IMR-90 (cell line): Measurements from ENCODE around the gene LPIN1. TPM values are rescaled to one million over a fixed set of nuclear protein-coding genes. Genes with fewer than 3 reads are reported as not detected.

Source experiments
- ATAC-seq: fragments of 200-7000 bp; cut with Tn5 transposase; 2 replicates; pipeline ENCODE4 v1.9.1; 2020; ENCODE audit warnings: low read depth, mild to moderate bottlenecking, moderate library complexity
- BruUV-seq: library from RNA; stranded (reverse); fragments of 400-500 nt; replicated peaks from 2 replicates; lab custom pipeline; 2021; lab: Mats Ljungman, UMichigan
- CTCF ChIA-PET: fragments of 300-600 bp; formaldehyde crosslinking; extraction: SDS; loops from one replicate; lab custom pipeline; 2021; ENCODE audit warnings: antibody characterized with exemption; lab: Yijun Ruan, JAX
- POLR2A ChIA-PET: fragments of 300-600 bp; sonication (Branson Sonifier 250); formaldehyde crosslinking; loops from one replicate; lab custom pipeline; 2022; ENCODE audit warnings: antibody characterized with exemption; ENCODE audit not compliant: unreplicated experiment; lab: Charles Lee
- DNase-seq: peaks from one replicate; pipeline ENCODE4 v3.0.0; 2013
- H2AFZ ChIP-seq: replicated peaks from 2 replicates; pipeline ENCODE3; 2013; ENCODE audit warnings: low read length, mild to moderate bottlenecking; ENCODE audit not compliant: poor library complexity
- H2AK5ac ChIP-seq: 2 replicates; pipeline ENCODE4 v1.6.1; 2013; ENCODE audit warnings: low read depth, low read length, inconsistent platforms
- H2AK9ac ChIP-seq: replicated peaks from 2 replicates; pipeline ENCODE3; 2013; ENCODE audit warnings: mild to moderate bottlenecking, low read depth, low read length, moderate library complexity; ENCODE audit not compliant: poor library complexity
- H2BK120ac ChIP-seq: 2 replicates; pipeline ENCODE4 v1.6.1; 2013; ENCODE audit warnings: low read depth, low read length, inconsistent platforms
- H2BK15ac ChIP-seq: 3 replicates; pipeline ENCODE4 v1.6.1; 2013; ENCODE audit warnings: low read depth, low read length, inconsistent platforms
- H2BK20ac ChIP-seq: 2 replicates; pipeline ENCODE4 v1.6.1; 2013; ENCODE audit warnings: low read depth, mild to moderate bottlenecking, inconsistent platforms, low read length, moderate library complexity
- H2BK5ac ChIP-seq: 2 replicates; pipeline ENCODE4 v1.6.1; 2013; ENCODE audit warnings: mild to moderate bottlenecking, low read depth, low read length, inconsistent platforms; ENCODE audit not compliant: poor library complexity, severe bottlenecking
- H3K14ac ChIP-seq: replicated peaks from 2 replicates; pipeline ENCODE4 v1.6.1; 2013; ENCODE audit warnings: low read depth, low read length, inconsistent platforms
- H3K18ac ChIP-seq: 2 replicates; pipeline ENCODE4 v1.6.1; 2013; ENCODE audit warnings: low read depth, low read length, control low read depth
- H3K23ac ChIP-seq: 2 replicates; pipeline ENCODE4 v1.6.1; 2013; ENCODE audit warnings: low read depth, low read length, inconsistent platforms
- H3K27ac ChIP-seq: 2 replicates; pipeline ENCODE4 v1.5.1; 2013; ENCODE audit warnings: mild to moderate bottlenecking, control low read depth, low read length; ENCODE audit not compliant: insufficient read depth
- H3K27me3 ChIP-seq: 2 replicates; pipeline ENCODE4 v1.6.1; 2013; ENCODE audit warnings: low read length; ENCODE audit not compliant: control insufficient read depth, insufficient read depth
- H3K36me3 ChIP-seq: 2 replicates; pipeline ENCODE4 v1.6.1; 2013; ENCODE audit warnings: low read length, mixed read lengths; ENCODE audit not compliant: control insufficient read depth, insufficient read depth
- H3K4ac ChIP-seq: 2 replicates; pipeline ENCODE4 v1.6.1; 2013; ENCODE audit warnings: low read depth, low read length, inconsistent platforms
- H3K4me1 ChIP-seq: 2 replicates; pipeline ENCODE4 v1.6.1; 2013; ENCODE audit warnings: low read length, mixed read lengths; ENCODE audit not compliant: control insufficient read depth, insufficient read depth
- H3K4me2 ChIP-seq: 2 replicates; pipeline ENCODE4 v1.6.1; 2013; ENCODE audit warnings: low read depth, mild to moderate bottlenecking, control low read depth, low read length, moderate library complexity
- H3K4me3 ChIP-seq: 2 replicates; pipeline ENCODE4 v1.5.1; 2013; ENCODE audit warnings: low read depth, mild to moderate bottlenecking, control low read depth, low read length, moderate library complexity; ENCODE audit not compliant: insufficient read depth
- H3K56ac ChIP-seq: 2 replicates; pipeline ENCODE4 v1.6.1; 2013; ENCODE audit warnings: low read length, inconsistent platforms; ENCODE audit not compliant: insufficient read depth; ENCODE audit errors: extremely low read depth
- H3K79me1 ChIP-seq, 2 experiments: 2 replicates each; pipeline ENCODE4 v1.6.1; 2013; ENCODE audit warnings: low read length in 2 of 2, inconsistent platforms in 1 of 2, low read depth in 1 of 2
- H3K9ac ChIP-seq: 2 replicates; pipeline ENCODE4 v1.6.1; 2013; ENCODE audit warnings: low read depth, low read length, control low read depth
- H3K9me1 ChIP-seq: 2 replicates; pipeline ENCODE4 v1.6.1; 2013; ENCODE audit warnings: low read length, inconsistent platforms; ENCODE audit not compliant: insufficient read depth
- H3K9me3 ChIP-seq: 2 replicates; pipeline ENCODE4 v1.6.1; 2013; ENCODE audit warnings: low read length; ENCODE audit not compliant: control insufficient read depth, insufficient read depth
- H4K20me1 ChIP-seq: 2 replicates; pipeline ENCODE4 v1.6.1; 2013; ENCODE audit warnings: low read length, inconsistent platforms; ENCODE audit not compliant: insufficient read depth
- H4K5ac ChIP-seq: 2 replicates; pipeline ENCODE4 v1.6.1; 2013; ENCODE audit warnings: mild to moderate bottlenecking, low read depth, low read length, control low read depth
- H4K8ac ChIP-seq, 2 experiments: 2 replicates each; pipeline ENCODE4 v1.6.1; 2013; ENCODE audit warnings: low read depth in 2 of 2, low read length in 2 of 2, control low read depth in 1 of 2, inconsistent platforms in 1 of 2
- H4K91ac ChIP-seq: 2 replicates; pipeline ENCODE4 v1.6.1; 2013; ENCODE audit warnings: low read depth, low read length, inconsistent platforms; ENCODE audit not compliant: insufficient read depth
- BHLHE40 ChIP-seq: fragments of 150-350 bp; IDR thresholded peaks from 2 replicates; pipeline ENCODE4 v1.6.1; 2016; ENCODE audit warnings: mild to moderate bottlenecking, low read depth, low read length
- CEBPB ChIP-seq: IDR thresholded peaks from 2 replicates; pipeline ENCODE4 v1.6.1; 2012; ENCODE audit warnings: low read depth, low read length, improper control_type of control experiment
- FOS ChIP-seq: fragments of 150-350 bp; IDR thresholded peaks from 2 replicates; pipeline ENCODE4 v1.6.1; 2016; ENCODE audit warnings: low read depth, low read length
- MAZ ChIP-seq: IDR thresholded peaks from 2 replicates; pipeline ENCODE4 v1.6.1; 2012; ENCODE audit warnings: low read depth, mild to moderate bottlenecking, low read length, improper control_type of control experiment, moderate library complexity, borderline replicate concordance
- NFE2L2 ChIP-seq: fragments of 150-350 bp; IDR thresholded peaks from 2 replicates; pipeline ENCODE4 v1.6.1; 2016; ENCODE audit warnings: low read depth, mild to moderate bottlenecking, low read length
- RAD21 ChIP-seq: IDR thresholded peaks from 2 replicates; pipeline ENCODE4 v1.6.1; 2012; ENCODE audit warnings: low read length, improper control_type of control experiment
- RCOR1 ChIP-seq: IDR thresholded peaks from 2 replicates; pipeline ENCODE4 v1.6.1; 2012; ENCODE audit warnings: mild to moderate bottlenecking, low read length, improper control_type of control experiment; ENCODE audit not compliant: insufficient replicate concordance
- RFX5 ChIP-seq: IDR thresholded peaks from 2 replicates; pipeline ENCODE4 v1.8.0; 2012; ENCODE audit warnings: low read depth, mild to moderate bottlenecking, low read length, moderate library complexity
- SMC3 ChIP-seq: fragments of 150-350 bp; IDR thresholded peaks from 2 replicates; pipeline ENCODE4 v1.6.1; 2016; ENCODE audit warnings: low read depth, mild to moderate bottlenecking, antibody characterized with exemption, low read length, moderate library complexity
- WGBS, 2 experiments: methylation state at CpG; one replicate each; pipeline versions ENCODE4 v1.1.5 to v1.1.7; 2013; ENCODE audit warnings: missing lambda C conversion rate in 2 of 2; ENCODE audit not compliant: insufficient read length in 1 of 2; ENCODE audit errors: extremely low coverage in 2 of 2; 5-methylcytosine and 5-hydroxymethylcytosine counted together
- dilution Hi-C: fragments of 300-500 bp; cut with HindIII; formaldehyde crosslinking; loops from one replicate; pipeline ENCODE4 v1.14.3; 2018; ENCODE audit warnings: low sequenced_read_pairs; ENCODE audit not compliant: unreplicated experiment
- in situ Hi-C: fragments of 300-500 bp; cut with MboI; formaldehyde crosslinking; loops from 3 replicates; pipeline ENCODE4 v1.14.3; 2019; ENCODE audit warnings: low sequenced_read_pairs, inconsistent platforms, mixed read lengths
- intact Hi-C: fragments of 100-400 bp; cut with micrococcal nuclease; formaldehyde crosslinking; loops from 2 replicates; pipeline ENCODE4 v1.10.0; 2022
- polyA plus RNA-seq, 3 experiments: library from polyadenylated mRNA; depleted of rRNA; stranded (reverse); fragments of >200 nt; gene quantifications; 2 replicates each; pipeline ENCODE4 v1.2.3, GENCODE V29; 2012; ENCODE audit warnings: low replicate concordance in 1 of 3
- total RNA-seq: library from RNA; depleted of rRNA; stranded (reverse); fragments of >200 nt; gene quantifications from 2 replicates; pipeline ENCODE4 v1.2.3, GENCODE V29; 2012
- TF ChIP-seq, protein P1 (sequence below): fragments of 150-350 bp; IDR thresholded peaks from 2 replicates; pipeline ENCODE4 v1.6.1; 2016; ENCODE audit warnings: low read depth, mild to moderate bottlenecking, low read length, moderate library complexity, borderline replicate concordance

The LPIN1 gene
- total and polyA plus RNA-seq, 2 of the 4 experiments (the other 2 are of a cell fraction): 21.3 to 25.1 TPM

- CTCF ChIA-PET: no interaction called here
- dilution Hi-C loops: no loop called here
- no peak overlapping the region for H2AFZ ChIP-seq
- no peak overlapping the region for H2BK120ac ChIP-seq
- H2BK5ac ChIP-seq: no peak overlapping the region
- H3K4me2 ChIP-seq: no peak overlapping the region
- H4K8ac ChIP-seq: no peak overlapping the region
- POLR2A ChIA-PET: no interaction called here
- H3K14ac ChIP-seq: no peak overlapping the region
- no peaks in the 10 kb centered on the region for H3K36me3 ChIP-seq
- no peak overlapping the region for H3K27ac ChIP-seq
- no peak overlapping the region for H4K5ac ChIP-seq
- H3K9me3 ChIP-seq: peaks cover 6% of the 10 kb centered on the region; the same call in 1 of the 2 replicates
- H3K27me3 ChIP-seq: no peaks in the 10 kb centered on the region
- H4K20me1 ChIP-seq: no peaks in the 10 kb centered on the region
- H2AK9ac ChIP-seq: no peak overlapping the region
- H3K79me1 ChIP-seq: no peaks in the 10 kb centered on the region
- intact Hi-C loops: no loop called here
- peaks cover 10% of the 10 kb centered on the region for H3K4me1 ChIP-seq
- no peak overlapping the region for H3K4ac ChIP-seq
- no peak overlapping the region for H4K91ac ChIP-seq
- H2AK5ac ChIP-seq: no peak overlapping the region
- H3K56ac ChIP-seq: no peak overlapping the region
- ATAC-seq (no peak), DNase-seq (no peak)
- no peak overlapping the region for H3K4me3 ChIP-seq
- H3K9ac ChIP-seq: no peak overlapping the region
- WGBS, 2 experiments: no CpG with 5 or more reads among the region's 4 CpGs
- no peak for TF ChIP-seq BHLHE40
- TF ChIP-seq, protein P1, sequence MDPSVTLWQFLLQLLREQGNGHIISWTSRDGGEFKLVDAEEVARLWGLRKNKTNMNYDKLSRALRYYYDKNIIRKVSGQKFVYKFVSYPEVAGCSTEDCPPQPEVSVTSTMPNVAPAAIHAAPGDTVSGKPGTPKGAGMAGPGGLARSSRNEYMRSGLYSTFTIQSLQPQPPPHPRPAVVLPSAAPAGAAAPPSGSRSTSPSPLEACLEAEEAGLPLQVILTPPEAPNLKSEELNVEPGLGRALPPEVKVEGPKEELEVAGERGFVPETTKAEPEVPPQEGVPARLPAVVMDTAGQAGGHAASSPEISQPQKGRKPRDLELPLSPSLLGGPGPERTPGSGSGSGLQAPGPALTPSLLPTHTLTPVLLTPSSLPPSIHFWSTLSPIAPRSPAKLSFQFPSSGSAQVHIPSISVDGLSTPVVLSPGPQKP: no peak
- no peak for TF ChIP-seq FOS
- peak; percentile 76 for TF ChIP-seq CEBPB
- TF ChIP-seq RFX5: no peak
- no peak for TF ChIP-seq MAZ
- TF ChIP-seq RAD21: no peak
- TF ChIP-seq RCOR1: no peak
- peak; percentile 24; the same call in 1 of the 2 replicates for TF ChIP-seq SMC3
- no peak for TF ChIP-seq NFE2L2
- in situ Hi-C loops: loop anchor here (10.0 kb wide), 3 partner anchors 699 to 1169 kb away; no protein-coding TSS in a partner anchor
- no peak overlapping the region for H2BK20ac ChIP-seq
- H3K18ac ChIP-seq: no peak overlapping the region
- H3K23ac ChIP-seq: no peak overlapping the region
- H3K9me1 ChIP-seq: peaks cover 6% of the 10 kb centered on the region; the same call in 1 of the 2 replicates
- H2BK15ac ChIP-seq: 0 out of 3 replicates have a peak overlapping the region, but pooled peaks have one; percentile 1
- no TSS peak for BruUV-seq
Measured at GRCh38 chr2:11835403-11835802, 89.0 kb downstream of the LPIN1 start.
